ENCODE data around the gene THEMIS2.

DNA sequence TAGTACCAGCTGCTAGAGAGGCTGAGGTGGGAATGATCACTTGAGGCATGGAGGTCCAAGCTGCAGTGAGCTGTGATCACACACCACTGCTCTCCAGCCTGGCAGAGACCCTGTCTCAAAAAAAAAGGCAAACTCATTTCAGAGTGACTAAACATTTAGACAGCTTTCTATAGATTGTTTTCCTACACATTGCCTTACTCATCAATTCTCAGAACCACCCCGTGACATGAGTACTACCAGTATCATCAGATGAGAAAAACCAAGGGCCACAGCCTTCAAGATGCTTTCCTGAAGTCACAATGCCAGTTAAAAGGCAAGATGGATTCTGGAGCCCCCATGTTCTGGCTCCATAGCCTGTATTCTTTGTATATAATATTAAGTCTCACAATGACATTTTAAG, 40.1 kb downstream of the THEMIS2 start:
- TF ChIP-seq REST (IDR thresholded peaks at IDR 0.05; ENCODE audit: low read depth) (no peak), EP300 (IDR thresholded peaks at IDR 0.05; ENCODE audit: borderline replicate concordance) (no peak), TCF12 (IDR thresholded peaks at IDR 0.05; ENCODE audit: low read depth) (no peak), FOXM1 (IDR thresholded peaks at IDR 0.05; ENCODE audit: borderline replicate concordance, low read depth) (no peak), TAF1 (IDR thresholded peaks at IDR 0.05; ENCODE audit: low read depth) (no peak), TEAD4 (IDR thresholded peaks at IDR 0.05) (no peak), YY1 (IDR thresholded peaks at IDR 0.05; ENCODE audit: low read depth) (no peak), NFIC (IDR thresholded peaks at IDR 0.05) (no peak), EGR1 (IDR thresholded peaks at IDR 0.05) (no peak), CREB1 (IDR thresholded peaks at IDR 0.05; ENCODE audit: low read depth) (no peak), RAD21 (IDR thresholded peaks at IDR 0.05; ENCODE audit: low read depth) (no peak)
- TF ChIP-seq, protein P1, sequence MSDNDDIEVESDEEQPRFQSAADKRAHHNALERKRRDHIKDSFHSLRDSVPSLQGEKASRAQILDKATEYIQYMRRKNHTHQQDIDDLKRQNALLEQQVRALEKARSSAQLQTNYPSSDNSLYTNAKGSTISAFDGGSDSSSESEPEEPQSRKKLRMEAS (IDR thresholded peaks at IDR 0.05) = no peak
- TF ChIP-seq, protein P2, sequence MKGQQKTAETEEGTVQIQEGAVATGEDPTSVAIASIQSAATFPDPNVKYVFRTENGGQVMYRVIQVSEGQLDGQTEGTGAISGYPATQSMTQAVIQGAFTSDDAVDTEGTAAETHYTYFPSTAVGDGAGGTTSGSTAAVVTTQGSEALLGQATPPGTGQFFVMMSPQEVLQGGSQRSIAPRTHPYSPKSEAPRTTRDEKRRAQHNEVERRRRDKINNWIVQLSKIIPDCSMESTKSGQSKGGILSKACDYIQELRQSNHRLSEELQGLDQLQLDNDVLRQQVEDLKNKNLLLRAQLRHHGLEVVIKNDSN (IDR thresholded peaks at IDR 0.05) = no peak

All from Ishikawa (cell line).